ENCODE results near the gene HECTD4.
A peak's percentile ranks its signal among the peaks of the same experiment; 100 is the strongest.

Gene HECTD4

GRCh38 chr12:112207397-112207924 lies 174.8 kb downstream of the HECTD4 start:
- DNase-seq (ENCODE audit: low read depth in 2 of 2) = no peak
- TF ChIP-seq CTCF (IDR thresholded peaks at IDR 0.05; ENCODE audit: low read depth, low read length) = no peak
- H3K4me3 ChIP-seq (replicated peaks in 1 of 2; ENCODE audit: low read depth in 2 of 2, low read length in 2 of 2) = no peak overlapping the region

GRCh38 chr12:112206944-112207343 lies 175.3 kb downstream of the HECTD4 start:
- DNase-seq (ENCODE audit: low read depth in 2 of 2) = no peak
- TF ChIP-seq CTCF (IDR thresholded peaks at IDR 0.05; ENCODE audit: low read depth, low read length) = no peak
- H3K4me3 ChIP-seq (replicated peaks in 1 of 2; ENCODE audit: low read depth in 2 of 2, low read length in 2 of 2) = no peak overlapping the region

GRCh38 chr12:112199136-112199535 lies 183.1 kb downstream of the HECTD4 start:
- no peak overlapping the region for H3K4me3 ChIP-seq (replicated peaks in 1 of 2; ENCODE audit: low read depth in 2 of 2, low read length in 2 of 2)
- no peak for TF ChIP-seq CTCF (IDR thresholded peaks at IDR 0.05; ENCODE audit: low read depth, low read length)
- no peak for DNase-seq (ENCODE audit: low read depth in 2 of 2)

- peak; percentile 71 to 73 for DNase-seq (ENCODE audit: low read depth in 2 of 2)
- no peak overlapping the region for H3K4me3 ChIP-seq (replicated peaks in 1 of 2; ENCODE audit: low read depth in 2 of 2, low read length in 2 of 2)
- TF ChIP-seq CTCF (IDR thresholded peaks at IDR 0.05; ENCODE audit: low read depth, low read length) = peak; percentile 71
Observed at GRCh38 chr12:112198120-112198733, 184.0 kb downstream of the HECTD4 start.

GRCh38 chr12:112196196-112196875 lies 185.9 kb downstream of the HECTD4 start:
- DNase-seq (ENCODE audit: low read depth in 2 of 2) = no peak
- no peak for TF ChIP-seq CTCF (IDR thresholded peaks at IDR 0.05; ENCODE audit: low read depth, low read length)
- H3K4me3 ChIP-seq (replicated peaks in 1 of 2; ENCODE audit: low read depth in 2 of 2, low read length in 2 of 2) = no peak overlapping the region

- no peak overlapping the region for H3K4me3 ChIP-seq (replicated peaks in 1 of 2; ENCODE audit: low read depth in 2 of 2, low read length in 2 of 2)
- DNase-seq (ENCODE audit: low read depth in 2 of 2) = no peak
- no peak for TF ChIP-seq CTCF (IDR thresholded peaks at IDR 0.05; ENCODE audit: low read depth, low read length)
Observed at GRCh38 chr12:112194601-112195247, 187.5 kb downstream of the HECTD4 start.
